IMR-90 (cell line): ENCODE data around the gene FCRL6. TPM values are rescaled to one million over a fixed set of nuclear protein-coding genes. Genes with fewer than 3 reads are reported as not detected.

Source experiments
- ATAC-seq: fragments of 200-7000 bp; cut with Tn5 transposase; 2 replicates; pipeline ENCODE4 v1.9.1; 2020; ENCODE audit warnings: low read depth, mild to moderate bottlenecking, moderate library complexity
- BruUV-seq: library from RNA; stranded (reverse); fragments of 400-500 nt; replicated peaks from 2 replicates; lab custom pipeline; 2021; lab: Mats Ljungman, UMichigan
- CTCF ChIA-PET: fragments of 300-600 bp; formaldehyde crosslinking; extraction: SDS; loops from one replicate; lab custom pipeline; 2021; ENCODE audit warnings: antibody characterized with exemption; lab: Yijun Ruan, JAX
- POLR2A ChIA-PET: fragments of 300-600 bp; sonication (Branson Sonifier 250); formaldehyde crosslinking; loops from one replicate; lab custom pipeline; 2022; ENCODE audit warnings: antibody characterized with exemption; ENCODE audit not compliant: unreplicated experiment; lab: Charles Lee
- DNase-seq: peaks from one replicate; pipeline ENCODE4 v3.0.0; 2013
- H2AFZ ChIP-seq: replicated peaks from 2 replicates; pipeline ENCODE3; 2013; ENCODE audit warnings: low read length, mild to moderate bottlenecking; ENCODE audit not compliant: poor library complexity
- H2AK5ac ChIP-seq: 2 replicates; pipeline ENCODE4 v1.6.1; 2013; ENCODE audit warnings: low read depth, low read length, inconsistent platforms
- H2AK9ac ChIP-seq: replicated peaks from 2 replicates; pipeline ENCODE3; 2013; ENCODE audit warnings: mild to moderate bottlenecking, low read depth, low read length, moderate library complexity; ENCODE audit not compliant: poor library complexity
- H2BK120ac ChIP-seq: 2 replicates; pipeline ENCODE4 v1.6.1; 2013; ENCODE audit warnings: low read depth, low read length, inconsistent platforms
- H2BK15ac ChIP-seq: 3 replicates; pipeline ENCODE4 v1.6.1; 2013; ENCODE audit warnings: low read depth, low read length, inconsistent platforms
- H2BK20ac ChIP-seq: 2 replicates; pipeline ENCODE4 v1.6.1; 2013; ENCODE audit warnings: low read depth, mild to moderate bottlenecking, inconsistent platforms, low read length, moderate library complexity
- H2BK5ac ChIP-seq: 2 replicates; pipeline ENCODE4 v1.6.1; 2013; ENCODE audit warnings: mild to moderate bottlenecking, low read depth, low read length, inconsistent platforms; ENCODE audit not compliant: poor library complexity, severe bottlenecking
- H3K14ac ChIP-seq: replicated peaks from 2 replicates; pipeline ENCODE4 v1.6.1; 2013; ENCODE audit warnings: low read depth, low read length, inconsistent platforms
- H3K18ac ChIP-seq: 2 replicates; pipeline ENCODE4 v1.6.1; 2013; ENCODE audit warnings: low read depth, low read length, control low read depth
- H3K23ac ChIP-seq: 2 replicates; pipeline ENCODE4 v1.6.1; 2013; ENCODE audit warnings: low read depth, low read length, inconsistent platforms
- H3K27ac ChIP-seq: 2 replicates; pipeline ENCODE4 v1.5.1; 2013; ENCODE audit warnings: mild to moderate bottlenecking, control low read depth, low read length; ENCODE audit not compliant: insufficient read depth
- H3K27me3 ChIP-seq: 2 replicates; pipeline ENCODE4 v1.6.1; 2013; ENCODE audit warnings: low read length; ENCODE audit not compliant: control insufficient read depth, insufficient read depth
- H3K36me3 ChIP-seq: 2 replicates; pipeline ENCODE4 v1.6.1; 2013; ENCODE audit warnings: low read length, mixed read lengths; ENCODE audit not compliant: control insufficient read depth, insufficient read depth
- H3K4ac ChIP-seq: 2 replicates; pipeline ENCODE4 v1.6.1; 2013; ENCODE audit warnings: low read depth, low read length, inconsistent platforms
- H3K4me1 ChIP-seq: 2 replicates; pipeline ENCODE4 v1.6.1; 2013; ENCODE audit warnings: low read length, mixed read lengths; ENCODE audit not compliant: control insufficient read depth, insufficient read depth
- H3K4me2 ChIP-seq: 2 replicates; pipeline ENCODE4 v1.6.1; 2013; ENCODE audit warnings: low read depth, mild to moderate bottlenecking, control low read depth, low read length, moderate library complexity
- H3K4me3 ChIP-seq: 2 replicates; pipeline ENCODE4 v1.5.1; 2013; ENCODE audit warnings: low read depth, mild to moderate bottlenecking, control low read depth, low read length, moderate library complexity; ENCODE audit not compliant: insufficient read depth
- H3K56ac ChIP-seq: 2 replicates; pipeline ENCODE4 v1.6.1; 2013; ENCODE audit warnings: low read length, inconsistent platforms; ENCODE audit not compliant: insufficient read depth; ENCODE audit errors: extremely low read depth
- H3K79me1 ChIP-seq, 2 experiments: 2 replicates each; pipeline ENCODE4 v1.6.1; 2013; ENCODE audit warnings: low read length in 2 of 2, inconsistent platforms in 1 of 2, low read depth in 1 of 2
- H3K9ac ChIP-seq: 2 replicates; pipeline ENCODE4 v1.6.1; 2013; ENCODE audit warnings: low read depth, low read length, control low read depth
- H3K9me1 ChIP-seq: 2 replicates; pipeline ENCODE4 v1.6.1; 2013; ENCODE audit warnings: low read length, inconsistent platforms; ENCODE audit not compliant: insufficient read depth
- H3K9me3 ChIP-seq: 2 replicates; pipeline ENCODE4 v1.6.1; 2013; ENCODE audit warnings: low read length; ENCODE audit not compliant: control insufficient read depth, insufficient read depth
- H4K20me1 ChIP-seq: 2 replicates; pipeline ENCODE4 v1.6.1; 2013; ENCODE audit warnings: low read length, inconsistent platforms; ENCODE audit not compliant: insufficient read depth
- H4K5ac ChIP-seq: 2 replicates; pipeline ENCODE4 v1.6.1; 2013; ENCODE audit warnings: mild to moderate bottlenecking, low read depth, low read length, control low read depth
- H4K8ac ChIP-seq, 2 experiments: 2 replicates each; pipeline ENCODE4 v1.6.1; 2013; ENCODE audit warnings: low read depth in 2 of 2, low read length in 2 of 2, control low read depth in 1 of 2, inconsistent platforms in 1 of 2
- H4K91ac ChIP-seq: 2 replicates; pipeline ENCODE4 v1.6.1; 2013; ENCODE audit warnings: low read depth, low read length, inconsistent platforms; ENCODE audit not compliant: insufficient read depth
- BHLHE40 ChIP-seq: fragments of 150-350 bp; IDR thresholded peaks from 2 replicates; pipeline ENCODE4 v1.6.1; 2016; ENCODE audit warnings: mild to moderate bottlenecking, low read depth, low read length
- CHD1 ChIP-seq: IDR thresholded peaks from 2 replicates; pipeline ENCODE4 v1.6.1; 2012; ENCODE audit warnings: low read depth, low read length, improper control_type of control experiment
- FOS ChIP-seq: fragments of 150-350 bp; IDR thresholded peaks from 2 replicates; pipeline ENCODE4 v1.6.1; 2016; ENCODE audit warnings: low read depth, low read length
- MAFK ChIP-seq: IDR thresholded peaks from 2 replicates; pipeline ENCODE4 v1.6.1; 2012; ENCODE audit warnings: low read depth, low read length, improper control_type of control experiment
- NFE2L2 ChIP-seq: fragments of 150-350 bp; IDR thresholded peaks from 2 replicates; pipeline ENCODE4 v1.6.1; 2016; ENCODE audit warnings: low read depth, mild to moderate bottlenecking, low read length
- POLR2A ChIP-seq: IDR thresholded peaks from 2 replicates; pipeline ENCODE4 v1.6.1; 2012; ENCODE audit warnings: mild to moderate bottlenecking, low read depth, low read length
- RAD21 ChIP-seq: IDR thresholded peaks from 2 replicates; pipeline ENCODE4 v1.6.1; 2012; ENCODE audit warnings: low read length, improper control_type of control experiment
- RCOR1 ChIP-seq: IDR thresholded peaks from 2 replicates; pipeline ENCODE4 v1.6.1; 2012; ENCODE audit warnings: mild to moderate bottlenecking, low read length, improper control_type of control experiment; ENCODE audit not compliant: insufficient replicate concordance
- RFX5 ChIP-seq: IDR thresholded peaks from 2 replicates; pipeline ENCODE4 v1.8.0; 2012; ENCODE audit warnings: low read depth, mild to moderate bottlenecking, low read length, moderate library complexity
- WGBS, 2 experiments: methylation state at CpG; one replicate each; pipeline versions ENCODE4 v1.1.5 to v1.1.7; 2013; ENCODE audit warnings: missing lambda C conversion rate in 2 of 2; ENCODE audit not compliant: insufficient read length in 1 of 2; ENCODE audit errors: extremely low coverage in 2 of 2; 5-methylcytosine and 5-hydroxymethylcytosine counted together
- dilution Hi-C: fragments of 300-500 bp; cut with HindIII; formaldehyde crosslinking; loops from one replicate; pipeline ENCODE4 v1.14.3; 2018; ENCODE audit warnings: low sequenced_read_pairs; ENCODE audit not compliant: unreplicated experiment
- in situ Hi-C: fragments of 300-500 bp; cut with MboI; formaldehyde crosslinking; loops from 3 replicates; pipeline ENCODE4 v1.14.3; 2019; ENCODE audit warnings: low sequenced_read_pairs, inconsistent platforms, mixed read lengths
- intact Hi-C: fragments of 100-400 bp; cut with micrococcal nuclease; formaldehyde crosslinking; loops from 2 replicates; pipeline ENCODE4 v1.10.0; 2022
- polyA plus RNA-seq, 3 experiments: library from polyadenylated mRNA; depleted of rRNA; stranded (reverse); fragments of >200 nt; gene quantifications; 2 replicates each; pipeline ENCODE4 v1.2.3, GENCODE V29; 2012; ENCODE audit warnings: low replicate concordance in 1 of 3
- total RNA-seq: library from RNA; depleted of rRNA; stranded (reverse); fragments of >200 nt; gene quantifications from 2 replicates; pipeline ENCODE4 v1.2.3, GENCODE V29; 2012
- TF ChIP-seq, protein P1 (sequence below): fragments of 150-350 bp; IDR thresholded peaks from 2 replicates; pipeline ENCODE4 v1.6.1; 2017; ENCODE audit warnings: mild to moderate bottlenecking, antibody characterized with exemption, low read length, low read depth
- TF ChIP-seq, protein P2 (sequence below): fragments of 150-350 bp; IDR thresholded peaks from 2 replicates; pipeline ENCODE4 v1.6.1; 2016; ENCODE audit warnings: low read depth, mild to moderate bottlenecking, low read length, moderate library complexity, borderline replicate concordance
- TF ChIP-seq, protein P3 (sequence below): conservative IDR thresholded peaks from 2 replicates; pipeline ENCODE4 v1.5.1; 2012; ENCODE audit warnings: mild to moderate bottlenecking, low read depth, low read length, improper control_type of control experiment

Gene FCRL6
- total and polyA plus RNA-seq, 2 of the 4 experiments (the other 2 are of a cell fraction): not detected

DNA sequence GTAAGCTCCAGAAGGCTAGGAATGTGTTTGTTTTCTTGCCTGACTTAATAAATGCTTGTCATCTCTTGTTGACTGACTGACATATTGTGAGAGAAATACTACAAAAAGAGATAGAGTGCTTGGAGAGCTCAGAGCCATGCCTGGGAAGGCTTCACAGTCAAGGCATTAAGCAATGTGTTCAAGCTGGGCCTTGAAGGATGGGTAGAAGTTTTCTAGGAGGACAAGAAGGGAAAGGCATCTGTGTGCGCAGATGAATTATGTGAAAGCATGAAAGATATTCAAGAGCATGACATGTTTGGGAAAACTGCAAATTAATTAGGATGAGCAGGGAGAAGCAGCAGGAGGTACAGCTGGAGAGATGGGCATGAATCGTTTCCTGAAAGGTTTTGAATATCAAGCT is 30.1 kb downstream of the FCRL6 start:
- Histone ChIP-seq H2AK5ac (no peak overlapping the region), H3K18ac (no peak overlapping the region), H3K4me3 (no peak overlapping the region), H3K27me3 (no peaks in the 10 kb centered on the region), H2AK9ac (no peak overlapping the region), H4K8ac (no peak overlapping the region), H3K9me3 (no peaks in the 10 kb centered on the region), H3K4me1 (peaks cover 2% of the 10 kb centered on the region), H4K5ac (no peak overlapping the region), H3K4ac (no peak overlapping the region), H2BK5ac (no peak overlapping the region), H3K4me2 (no peak overlapping the region), H4K20me1 (no peaks in the 10 kb centered on the region), H3K36me3 (no peaks in the 10 kb centered on the region), H3K14ac (no peak overlapping the region), H3K9ac (no peak overlapping the region), H2BK120ac (no peak overlapping the region), H2BK15ac (no peak overlapping the region), H3K27ac (no peak overlapping the region), H4K91ac (no peak overlapping the region), H3K9me1 (peaks cover 5% of the 10 kb centered on the region; the same call in 1 of the 2 replicates), H3K56ac (no peak overlapping the region), H2AFZ (no peak overlapping the region), H3K23ac (no peak overlapping the region), H2BK20ac (no peak overlapping the region), H3K79me1 (no peaks in the 10 kb centered on the region)
- no peak for DNase-seq
- no TSS peak for BruUV-seq
- 100% methylated on average over 1 of the region's 2 CpGs; no CpG with 5 or more reads in 1 of the 2 experiments for WGBS, 2 experiments
- no peak for ATAC-seq
- in situ Hi-C loops (no loop called here), intact Hi-C loops (loop anchor here (10.0 kb wide), 1 partner anchor 1552 kb away; no protein-coding TSS in a partner anchor), dilution Hi-C loops (no loop called here)
- TF ChIP-seq, protein P1, sequence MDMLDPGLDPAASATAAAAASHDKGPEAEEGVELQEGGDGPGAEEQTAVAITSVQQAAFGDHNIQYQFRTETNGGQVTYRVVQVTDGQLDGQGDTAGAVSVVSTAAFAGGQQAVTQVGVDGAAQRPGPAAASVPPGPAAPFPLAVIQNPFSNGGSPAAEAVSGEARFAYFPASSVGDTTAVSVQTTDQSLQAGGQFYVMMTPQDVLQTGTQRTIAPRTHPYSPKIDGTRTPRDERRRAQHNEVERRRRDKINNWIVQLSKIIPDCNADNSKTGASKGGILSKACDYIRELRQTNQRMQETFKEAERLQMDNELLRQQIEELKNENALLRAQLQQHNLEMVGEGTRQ: no peak
- TF ChIP-seq FOS (no peak), NFE2L2 (no peak), BHLHE40 (no peak), RFX5 (no peak), MAFK (no peak), RCOR1 (no peak), CHD1 (no peak), POLR2A (no peak), RAD21 (no peak)
- TF ChIP-seq, protein P2, sequence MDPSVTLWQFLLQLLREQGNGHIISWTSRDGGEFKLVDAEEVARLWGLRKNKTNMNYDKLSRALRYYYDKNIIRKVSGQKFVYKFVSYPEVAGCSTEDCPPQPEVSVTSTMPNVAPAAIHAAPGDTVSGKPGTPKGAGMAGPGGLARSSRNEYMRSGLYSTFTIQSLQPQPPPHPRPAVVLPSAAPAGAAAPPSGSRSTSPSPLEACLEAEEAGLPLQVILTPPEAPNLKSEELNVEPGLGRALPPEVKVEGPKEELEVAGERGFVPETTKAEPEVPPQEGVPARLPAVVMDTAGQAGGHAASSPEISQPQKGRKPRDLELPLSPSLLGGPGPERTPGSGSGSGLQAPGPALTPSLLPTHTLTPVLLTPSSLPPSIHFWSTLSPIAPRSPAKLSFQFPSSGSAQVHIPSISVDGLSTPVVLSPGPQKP: no peak
- TF ChIP-seq, protein P3, sequence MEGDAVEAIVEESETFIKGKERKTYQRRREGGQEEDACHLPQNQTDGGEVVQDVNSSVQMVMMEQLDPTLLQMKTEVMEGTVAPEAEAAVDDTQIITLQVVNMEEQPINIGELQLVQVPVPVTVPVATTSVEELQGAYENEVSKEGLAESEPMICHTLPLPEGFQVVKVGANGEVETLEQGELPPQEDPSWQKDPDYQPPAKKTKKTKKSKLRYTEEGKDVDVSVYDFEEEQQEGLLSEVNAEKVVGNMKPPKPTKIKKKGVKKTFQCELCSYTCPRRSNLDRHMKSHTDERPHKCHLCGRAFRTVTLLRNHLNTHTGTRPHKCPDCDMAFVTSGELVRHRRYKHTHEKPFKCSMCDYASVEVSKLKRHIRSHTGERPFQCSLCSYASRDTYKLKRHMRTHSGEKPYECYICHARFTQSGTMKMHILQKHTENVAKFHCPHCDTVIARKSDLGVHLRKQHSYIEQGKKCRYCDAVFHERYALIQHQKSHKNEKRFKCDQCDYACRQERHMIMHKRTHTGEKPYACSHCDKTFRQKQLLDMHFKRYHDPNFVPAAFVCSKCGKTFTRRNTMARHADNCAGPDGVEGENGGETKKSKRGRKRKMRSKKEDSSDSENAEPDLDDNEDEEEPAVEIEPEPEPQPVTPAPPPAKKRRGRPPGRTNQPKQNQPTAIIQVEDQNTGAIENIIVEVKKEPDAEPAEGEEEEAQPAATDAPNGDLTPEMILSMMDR: no peak
- ChIA-PET POLR2A (no interaction called here), CTCF (interaction anchor here (0.8 to 1.9 kb wide), 4 partner anchors 11 to 58 kb away, joined by 3 to 10 read pairs (median 4); no protein-coding TSS in a partner anchor)
